22Rv1 (cell line): ENCODE results near the gene ZMYND19.

Source experiments
- ZFX ChIP-seq: fragments of 450-650 bp; IDR thresholded peaks from 2 replicates; pipeline ENCODE4 v1.6.1; 2017; ENCODE audit warnings: antibody characterized with exemption, borderline replicate concordance
- TF ChIP-seq, protein P1 (sequence below): fragments of 450-650 bp; IDR thresholded peaks from 2 replicates; pipeline ENCODE4 v1.5.1; 2017; ENCODE audit warnings: mild to moderate bottlenecking

DNA sequence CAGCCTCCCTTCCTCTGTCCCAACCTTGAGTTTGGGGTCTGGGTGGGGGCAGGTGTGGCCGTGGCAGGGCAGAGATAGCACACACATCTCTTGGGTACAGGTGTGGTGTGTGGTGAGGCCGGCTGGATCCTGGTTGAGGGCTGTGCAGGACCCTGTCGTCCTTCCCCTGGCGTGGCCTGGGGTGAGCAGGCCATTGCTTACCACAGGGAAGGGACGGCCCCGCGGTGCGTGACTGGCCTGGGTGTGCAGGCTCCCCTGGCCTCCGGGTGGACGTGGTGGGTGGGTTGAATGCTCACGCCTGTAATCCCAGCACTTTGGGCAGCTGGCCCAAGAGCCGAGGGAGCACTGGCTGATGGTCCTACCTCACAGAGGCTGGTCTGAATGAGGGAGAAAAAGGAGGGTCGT is 16.4 kb upstream of the ZMYND19 start:
- no peak for TF ChIP-seq ZFX
- TF ChIP-seq, protein P1, sequence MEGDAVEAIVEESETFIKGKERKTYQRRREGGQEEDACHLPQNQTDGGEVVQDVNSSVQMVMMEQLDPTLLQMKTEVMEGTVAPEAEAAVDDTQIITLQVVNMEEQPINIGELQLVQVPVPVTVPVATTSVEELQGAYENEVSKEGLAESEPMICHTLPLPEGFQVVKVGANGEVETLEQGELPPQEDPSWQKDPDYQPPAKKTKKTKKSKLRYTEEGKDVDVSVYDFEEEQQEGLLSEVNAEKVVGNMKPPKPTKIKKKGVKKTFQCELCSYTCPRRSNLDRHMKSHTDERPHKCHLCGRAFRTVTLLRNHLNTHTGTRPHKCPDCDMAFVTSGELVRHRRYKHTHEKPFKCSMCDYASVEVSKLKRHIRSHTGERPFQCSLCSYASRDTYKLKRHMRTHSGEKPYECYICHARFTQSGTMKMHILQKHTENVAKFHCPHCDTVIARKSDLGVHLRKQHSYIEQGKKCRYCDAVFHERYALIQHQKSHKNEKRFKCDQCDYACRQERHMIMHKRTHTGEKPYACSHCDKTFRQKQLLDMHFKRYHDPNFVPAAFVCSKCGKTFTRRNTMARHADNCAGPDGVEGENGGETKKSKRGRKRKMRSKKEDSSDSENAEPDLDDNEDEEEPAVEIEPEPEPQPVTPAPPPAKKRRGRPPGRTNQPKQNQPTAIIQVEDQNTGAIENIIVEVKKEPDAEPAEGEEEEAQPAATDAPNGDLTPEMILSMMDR: no peak
